Stimulated activated CD8-positive, alpha-beta memory T cell treated with anti-CD3 and anti-CD28 coated beads, Interleukin-7, amount 100 ng/mL, for 24 hours (primary cell): ENCODE measurements around the gene ENKUR.

Experiments
- DNase-seq: peaks from one replicate; pipeline ENCODE4 v3.0.0-alpha.2; 2020; ENCODE audit warnings: low read depth

Gene ENKUR, protein sequence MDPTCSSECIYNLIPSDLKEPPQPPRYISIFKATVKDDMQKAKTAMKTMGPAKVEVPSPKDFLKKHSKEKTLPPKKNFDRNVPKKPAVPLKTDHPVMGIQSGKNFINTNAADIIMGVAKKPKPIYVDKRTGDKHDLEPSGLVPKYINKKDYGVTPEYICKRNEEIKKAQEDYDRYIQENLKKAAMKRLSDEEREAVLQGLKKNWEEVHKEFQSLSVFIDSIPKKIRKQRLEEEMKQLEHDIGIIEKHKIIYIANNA

DNA sequence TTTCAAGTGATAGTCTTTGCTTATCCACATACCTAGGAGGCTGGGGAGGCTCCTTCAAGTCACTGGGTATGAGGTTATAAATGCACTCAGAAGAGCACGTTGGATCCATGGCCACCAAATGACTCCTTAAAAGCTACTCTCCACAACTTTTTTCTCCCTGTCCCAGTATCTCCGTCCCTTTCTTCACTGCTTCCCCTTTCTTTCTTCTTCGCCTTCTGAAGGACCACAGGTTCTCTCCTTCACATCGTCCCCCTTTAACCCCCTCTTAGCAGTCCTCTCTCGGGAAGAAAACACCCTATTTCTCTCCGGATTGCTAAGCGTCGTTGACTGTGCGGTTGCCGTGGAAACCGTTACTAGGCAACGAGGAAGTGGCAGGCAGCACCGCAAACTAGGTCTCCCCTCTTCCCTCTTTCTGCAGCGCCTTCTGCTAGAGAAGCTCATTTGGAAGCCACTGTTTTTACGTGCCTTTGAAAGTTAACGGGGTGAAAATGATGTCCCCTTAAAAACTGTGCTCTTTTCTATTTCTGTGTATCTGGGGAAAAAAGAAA, at the start of gene ENKUR:
ENKUR (minus strand) TSS at position 331 of the 548 bp plus-strand sequence; CDS start at position 109, 222 bp downstream.
- peak; percentile 85 for DNase-seq

DNA sequence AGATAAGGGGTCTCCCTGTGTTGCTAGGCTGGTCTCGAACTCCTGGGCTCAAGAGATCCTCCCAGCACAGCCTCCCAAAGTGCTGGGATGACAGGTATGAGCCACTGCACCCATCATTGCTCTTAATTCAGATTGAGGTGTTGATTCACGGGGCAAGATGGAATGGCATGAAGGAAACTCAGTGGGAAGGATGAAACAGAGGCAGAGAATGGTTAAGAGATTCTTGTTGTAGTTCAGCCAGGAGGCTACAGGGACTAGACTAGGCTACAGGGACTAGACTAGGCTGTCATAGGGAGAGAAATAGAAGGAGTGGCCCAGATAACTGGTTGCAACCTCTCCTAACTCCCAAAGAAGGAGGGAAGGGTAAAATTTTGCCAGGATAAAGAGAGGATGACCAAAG, 48.4 kb upstream of the ENKUR start:
- DNase-seq, result no peak

- DNase-seq, result no peak
Observed at GRCh38 chr10:25063644-25064043, 47.7 kb upstream of the ENKUR start.

DNA sequence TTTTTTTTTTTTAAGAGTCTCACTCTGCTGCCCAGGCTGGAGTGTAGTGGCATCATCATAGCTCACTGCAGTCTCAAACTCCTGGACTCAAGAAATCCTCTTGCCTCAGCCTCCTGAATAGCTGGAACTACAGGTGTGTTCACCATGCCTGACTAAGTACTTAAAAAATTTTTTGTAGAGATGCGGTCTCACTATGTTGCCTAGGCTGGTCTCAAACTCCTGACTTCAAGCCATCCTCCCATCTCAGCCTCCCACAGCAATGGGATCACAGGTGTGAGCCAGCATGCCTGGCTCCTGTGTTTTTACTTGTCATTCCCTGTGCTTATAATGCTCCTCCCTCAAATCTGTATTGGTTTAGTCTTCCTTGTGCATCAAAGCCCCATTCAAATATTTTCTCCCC, 47.2 kb upstream of the ENKUR start:
- no peak for DNase-seq

GRCh38 chr10:25061711-25062449, 45.9 kb upstream of the ENKUR start:
- DNase-seq, result no peak

DNA sequence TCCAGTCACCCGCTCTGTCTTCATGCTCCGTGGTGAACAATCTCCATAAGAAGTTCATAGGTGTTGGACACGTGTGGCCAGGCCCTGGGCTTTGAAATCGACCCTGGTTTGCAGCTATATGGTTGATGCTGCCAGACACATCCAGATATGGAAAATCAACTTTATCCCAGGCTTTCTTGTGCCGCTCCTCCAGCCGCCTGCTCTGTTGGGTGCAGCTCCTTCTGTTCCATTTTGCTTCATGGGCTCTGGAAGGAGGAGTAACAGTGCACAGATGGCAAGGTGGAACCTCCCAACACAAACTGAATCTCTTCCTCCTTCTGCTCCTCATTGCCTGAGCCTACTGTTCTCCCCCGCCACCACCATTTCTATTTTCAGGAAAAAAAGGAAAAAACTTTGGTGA, 45.2 kb upstream of the ENKUR start:
- no peak for DNase-seq

- DNase-seq, result no peak
Observed at GRCh38 chr10:25059990-25060389, 44.0 kb upstream of the ENKUR start.

GRCh38 chr10:25057886-25058285, 41.9 kb upstream of the ENKUR start:
- DNase-seq, result no peak

GRCh38 chr10:25056726-25057125, 40.8 kb upstream of the ENKUR start:
- no peak for DNase-seq

DNA sequence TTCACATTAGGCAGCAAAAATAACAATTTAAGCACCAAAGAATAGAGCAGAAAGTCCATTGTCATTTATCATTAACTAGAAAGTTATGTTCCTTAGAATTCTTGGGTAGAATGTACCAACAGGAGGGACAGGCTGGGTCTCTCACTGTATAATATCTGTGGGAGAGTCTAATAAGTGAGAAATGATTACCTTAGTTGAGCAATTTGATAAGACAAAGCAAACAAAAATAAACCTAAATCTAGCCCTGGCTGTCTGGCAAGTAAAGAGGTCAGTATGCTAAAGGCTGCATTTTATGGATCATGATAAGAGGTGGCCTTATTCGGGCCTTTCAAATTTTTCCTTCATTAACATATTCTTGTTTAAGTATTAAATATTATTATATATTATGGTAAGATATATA, 36.1 kb upstream of the ENKUR start:
- no peak for DNase-seq

- no peak for DNase-seq
Observed at GRCh38 chr10:25050402-25050801, 34.4 kb upstream of the ENKUR start.

DNA sequence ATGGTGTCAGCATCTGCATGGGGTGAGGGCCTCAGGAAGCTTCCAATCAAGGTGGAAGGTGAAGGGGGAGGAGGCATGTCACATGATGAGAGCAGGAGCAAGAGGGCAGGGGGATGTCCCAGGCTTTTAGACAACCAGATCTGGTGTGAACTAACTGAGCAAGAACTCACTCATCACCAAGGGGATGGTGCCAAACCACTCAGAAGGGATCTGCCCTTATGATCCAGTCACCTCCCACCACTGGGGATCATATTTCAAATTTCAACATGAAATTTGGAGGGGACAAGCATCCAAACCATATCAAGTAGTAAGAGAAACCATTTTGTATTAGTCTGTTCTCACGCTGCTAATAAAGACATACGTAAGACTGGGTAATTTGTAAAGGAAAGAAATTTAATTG, 34.0 kb upstream of the ENKUR start:
- DNase-seq, result no peak

GRCh38 chr10:25048450-25048849, 32.5 kb upstream of the ENKUR start:
- DNase-seq, result no peak

DNA sequence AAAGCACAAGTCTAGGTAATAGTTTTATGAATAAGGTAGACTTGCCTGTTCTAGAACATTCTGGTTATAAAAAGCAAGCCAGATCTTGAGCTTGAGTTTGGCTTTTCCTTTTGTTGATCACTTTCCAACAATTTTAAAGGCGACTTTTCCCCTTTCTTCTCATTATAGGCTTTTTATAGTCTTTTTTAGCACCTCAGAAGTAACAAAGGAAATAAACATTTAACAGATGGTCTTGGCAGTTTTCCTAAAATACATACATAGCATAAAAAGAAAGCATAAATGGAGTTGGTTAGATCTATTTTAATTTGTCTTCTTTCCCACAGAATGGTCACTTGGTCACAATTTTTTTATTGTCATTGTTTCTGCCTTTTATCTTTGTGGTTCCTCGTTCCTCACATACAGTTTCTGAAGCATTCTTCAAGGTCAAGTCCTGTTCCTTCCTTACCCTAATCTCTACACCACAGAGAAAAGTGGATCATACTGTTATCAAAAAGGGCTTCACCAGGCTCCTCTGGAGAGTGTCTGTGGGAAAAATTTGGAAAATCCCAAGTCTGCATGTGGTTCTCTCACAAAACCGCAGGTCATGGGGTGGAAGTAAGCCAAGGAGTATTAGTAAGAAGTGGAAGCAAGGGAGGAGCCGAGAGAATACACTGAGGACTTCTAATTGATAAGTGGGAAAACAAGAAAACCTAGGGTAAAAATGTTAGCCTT, 31.8 kb upstream of the ENKUR start:
- DNase-seq, result no peak

GRCh38 chr10:25047088-25047487, 31.1 kb upstream of the ENKUR start:
- no peak for DNase-seq

- no peak for DNase-seq
Observed at GRCh38 chr10:25046641-25047040, 30.7 kb upstream of the ENKUR start.

DNA sequence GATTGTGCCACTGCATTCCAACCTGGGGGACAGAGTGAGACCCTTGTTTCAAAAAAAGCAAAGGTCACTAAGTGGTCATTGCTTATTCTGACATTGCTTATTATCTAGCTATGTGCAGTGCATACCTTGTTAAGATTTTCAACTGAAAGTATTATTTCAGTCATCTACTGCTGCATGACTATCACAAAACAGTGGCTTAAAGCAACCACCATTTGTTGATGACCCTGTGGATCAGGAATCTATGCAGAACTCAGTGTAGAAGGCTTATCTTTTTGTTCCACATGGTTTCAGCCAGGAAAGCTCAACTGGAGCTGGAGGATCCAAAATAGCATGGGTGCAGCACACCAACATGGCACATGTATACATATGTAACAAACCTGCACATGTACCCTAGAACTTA, 23.6 kb upstream of the ENKUR start:
- DNase-seq, result no peak

DNA sequence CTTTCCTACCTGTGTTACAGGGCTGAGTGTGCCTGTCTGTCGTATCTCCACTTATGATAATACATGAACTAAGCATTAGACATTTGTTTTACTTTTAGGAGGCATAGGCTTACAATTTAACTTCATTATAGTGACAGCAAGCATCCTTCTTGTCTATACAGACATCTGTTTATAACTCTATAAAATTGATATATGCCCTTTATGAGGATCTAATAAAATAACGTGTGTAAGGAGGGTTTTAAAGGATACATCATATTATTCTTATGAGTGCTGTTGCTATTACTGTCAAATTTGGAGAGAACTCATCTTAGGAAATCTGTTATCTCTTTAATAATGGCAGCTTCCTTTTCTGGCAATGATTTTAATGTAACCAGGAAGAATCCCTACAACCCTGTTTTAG, 22.4 kb upstream of the ENKUR start:
- no peak for DNase-seq

DNA sequence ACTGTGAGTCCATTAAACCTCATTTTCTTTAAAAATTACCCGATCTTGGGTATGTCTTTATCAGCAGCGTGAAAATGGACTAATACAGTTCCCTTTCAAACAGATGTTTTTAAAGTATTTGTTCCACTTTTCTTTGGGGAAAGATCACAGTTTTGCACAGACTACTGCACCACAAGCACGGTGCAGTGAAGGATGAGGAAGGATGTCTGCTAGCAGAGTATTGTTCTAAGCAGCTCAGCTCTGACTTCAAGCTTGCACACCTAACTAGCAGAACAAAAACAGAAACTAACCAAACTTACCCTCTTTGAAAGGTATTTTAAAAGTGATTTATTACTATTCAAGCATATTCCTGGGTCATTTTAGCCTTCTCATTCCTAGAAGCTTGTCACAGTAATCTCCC, 20.4 kb upstream of the ENKUR start:
- DNase-seq, result no peak

GRCh38 chr10:25029519-25029918, 13.6 kb upstream of the ENKUR start:
- DNase-seq, result no peak

GRCh38 chr10:25028711-25029110, 12.8 kb upstream of the ENKUR start:
- no peak for DNase-seq

- no peak for DNase-seq
Observed at GRCh38 chr10:25026463-25026862, 10.5 kb upstream of the ENKUR start.

GRCh38 chr10:25024528-25024927, 8.6 kb upstream of the ENKUR start:
- DNase-seq, result no peak
